ENCODE results near the gene CMTM8.

Gene CMTM8

DNA sequence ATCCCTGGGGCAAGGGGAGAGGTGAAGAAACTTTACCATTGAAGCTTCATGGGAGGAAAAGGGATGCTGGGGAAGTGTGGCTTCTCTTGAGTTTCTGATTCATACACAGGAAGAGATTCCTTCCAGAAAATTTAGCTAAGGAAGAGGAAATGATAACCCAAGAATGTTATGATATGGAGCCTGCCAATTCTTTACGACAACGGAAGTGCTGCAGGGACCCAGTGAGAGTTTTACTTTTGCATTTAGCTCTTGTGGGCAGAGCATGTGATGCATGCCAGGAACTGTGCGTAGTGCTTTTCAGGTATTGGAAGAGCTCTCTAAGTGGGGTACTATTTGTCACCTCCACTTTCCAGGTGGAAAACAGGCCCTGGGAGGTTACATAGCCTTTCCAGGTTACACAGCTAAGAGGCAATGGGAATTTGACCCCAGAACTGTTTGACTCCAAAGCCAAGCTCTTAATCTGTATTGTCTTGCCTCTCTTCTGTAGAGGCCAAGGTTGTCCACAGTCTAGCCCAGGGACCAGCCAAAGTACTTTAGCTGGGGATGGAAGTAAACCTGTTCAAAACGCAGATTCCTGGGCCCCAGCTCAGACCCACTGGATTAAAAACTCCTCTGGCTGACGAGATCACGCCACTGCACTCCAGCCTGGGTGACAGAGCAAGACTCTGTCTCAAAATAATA lies 176.2 kb downstream of the CMTM8 start:
- TF ChIP-seq, protein P1, sequence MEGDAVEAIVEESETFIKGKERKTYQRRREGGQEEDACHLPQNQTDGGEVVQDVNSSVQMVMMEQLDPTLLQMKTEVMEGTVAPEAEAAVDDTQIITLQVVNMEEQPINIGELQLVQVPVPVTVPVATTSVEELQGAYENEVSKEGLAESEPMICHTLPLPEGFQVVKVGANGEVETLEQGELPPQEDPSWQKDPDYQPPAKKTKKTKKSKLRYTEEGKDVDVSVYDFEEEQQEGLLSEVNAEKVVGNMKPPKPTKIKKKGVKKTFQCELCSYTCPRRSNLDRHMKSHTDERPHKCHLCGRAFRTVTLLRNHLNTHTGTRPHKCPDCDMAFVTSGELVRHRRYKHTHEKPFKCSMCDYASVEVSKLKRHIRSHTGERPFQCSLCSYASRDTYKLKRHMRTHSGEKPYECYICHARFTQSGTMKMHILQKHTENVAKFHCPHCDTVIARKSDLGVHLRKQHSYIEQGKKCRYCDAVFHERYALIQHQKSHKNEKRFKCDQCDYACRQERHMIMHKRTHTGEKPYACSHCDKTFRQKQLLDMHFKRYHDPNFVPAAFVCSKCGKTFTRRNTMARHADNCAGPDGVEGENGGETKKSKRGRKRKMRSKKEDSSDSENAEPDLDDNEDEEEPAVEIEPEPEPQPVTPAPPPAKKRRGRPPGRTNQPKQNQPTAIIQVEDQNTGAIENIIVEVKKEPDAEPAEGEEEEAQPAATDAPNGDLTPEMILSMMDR (IDR thresholded peaks at IDR 0.05; ENCODE audit: low read depth, low read length) = no peak
- Histone ChIP-seq H3K36me3 (no peaks in the 10 kb centered on the region), H3K4me1 (no peaks in the 10 kb centered on the region), H3K27me3 (no peaks in the 10 kb centered on the region), H3K9me3 (no peaks in the 10 kb centered on the region), H3K4me3 (ENCODE audit: low read depth, low read length) (no peak overlapping the region)
- DNase-seq = no peak

DNA sequence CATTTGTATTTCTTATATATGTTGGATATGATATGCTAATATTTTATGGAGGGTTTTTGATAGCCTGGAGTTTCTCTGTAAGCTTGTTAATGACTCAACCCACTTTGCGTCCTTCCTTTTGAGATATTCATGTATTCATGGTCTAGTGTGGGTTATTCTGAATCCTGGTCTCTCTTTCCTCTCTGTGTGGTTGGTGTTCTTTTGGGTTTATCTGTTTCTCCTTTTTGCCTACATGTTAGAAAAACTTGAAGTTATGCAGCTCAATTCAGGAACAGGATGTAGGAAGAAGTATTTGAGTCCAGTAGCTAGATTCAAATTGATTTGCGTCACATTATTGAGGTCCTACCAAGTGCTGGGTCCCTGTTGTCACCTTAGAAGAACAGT lies 181.3 kb downstream of the CMTM8 start:
- no peak for DNase-seq
- Histone ChIP-seq H3K36me3 (no peaks in the 10 kb centered on the region), H3K27me3 (no peaks in the 10 kb centered on the region), H3K4me3 (ENCODE audit: low read depth, low read length) (no peak overlapping the region), H3K9me3 (no peaks in the 10 kb centered on the region), H3K4me1 (no peaks in the 10 kb centered on the region)
- TF ChIP-seq, protein P1 (IDR thresholded peaks at IDR 0.05; ENCODE audit: low read depth, low read length) = no peak
